Testis (tissue), 3 donors: ENCODE data around the gene RHCE. TPM values are rescaled to one million over a fixed set of nuclear protein-coding genes. Genes with fewer than 3 reads are reported as not detected.
"Not testable (repeated sequence)": the region's sequence is repeated elsewhere in the genome, so short reads cannot be mapped to it uniquely, and the experiment has no call there.

Experiments
- DNase-seq: peaks from one replicate; pipeline ENCODE4 v3.0.0-alpha.2; 2019
- H3K27ac ChIP-seq, 2 donors: fragments of 200-600 bp; sonication (generic); one replicate each; pipeline ENCODE4 v1.5.1; 2019
- H3K27me3 ChIP-seq: fragments of 200-600 bp; sonication (generic); one replicate; pipeline ENCODE4 v1.5.1; 2019
- H3K36me3 ChIP-seq: fragments of 200-600 bp; sonication (generic); one replicate; pipeline ENCODE4 v1.5.1; 2017; ENCODE audit warnings: low read depth; ENCODE audit errors: missing control alignments
- H3K4me1 ChIP-seq: fragments of 200-600 bp; sonication (generic); one replicate; pipeline ENCODE4 v1.5.1; 2019
- H3K4me3 ChIP-seq, 2 donors: fragments of 200-600 bp; sonication (generic); one replicate each; pipeline ENCODE4 v1.5.1; 2017 to 2019
- H3K9me3 ChIP-seq: fragments of 200-600 bp; sonication (generic); one replicate; pipeline ENCODE4 v1.5.1; 2017
- POLR2A ChIP-seq: fragments of 450-650 bp; IDR thresholded peaks from one replicate; pipeline ENCODE4 v1.6.1; 2017; ENCODE audit warnings: antibody characterized with exemption, mild to moderate bottlenecking, moderate library complexity
- WGBS, 2 donors: methylation state at CpG; one replicate each; pipeline ENCODE4 v1.1.5; 2018; 5-methylcytosine and 5-hydroxymethylcytosine counted together
- intact Hi-C: fragments of 100-400 bp; cut with DNase I; formaldehyde crosslinking; loops from one replicate; pipeline ENCODE4 v1.15.1; 2023; ENCODE audit warnings: low total_unique reads
- polyA plus RNA-seq: library from polyadenylated mRNA; stranded (reverse); fragments of 350-450 nt; fragmentation: Illumina TruSeq; extraction: RNeasy Lipid Tissue Mini Kit (QIAGEN cat#74804); gene quantifications from one replicate; pipeline ENCODE4 v1.2.3, GENCODE V29; 2014; ENCODE audit warnings: low read depth, low replicate concordance; ENCODE audit not compliant: insufficient read depth
- total RNA-seq, 2 donors: library from RNA; depleted of rRNA; stranded (reverse); fragments of >200 nt; gene quantifications; one replicate each; pipeline ENCODE4 v1.2.3, GENCODE V29; 2016
- TF ChIP-seq, protein P1 (sequence below), 3 experiments: fragments of 450-650 bp in 2 of 3; fragments of 200-600 bp in 1 of 3; sonication (generic) in 1 of 3; IDR thresholded peaks; one replicate each; pipeline ENCODE4 v1.5.1; 2016 to 2019; ENCODE audit warnings: antibody characterized with exemption in 3 of 3, mild to moderate bottlenecking in 2 of 3, moderate library complexity in 1 of 3

The RHCE gene
- total and polyA plus RNA-seq, 3 donors from 2014 or later = 1.2 to 4.2 (median 3.9) TPM

- Histone ChIP-seq H3K36me3 (no peaks in the 10 kb centered on the region), H3K27ac (no peak overlapping the region), H3K4me3 (no peak overlapping the region), H3K4me1 (no peaks in the 10 kb centered on the region), H3K9me3 (no peaks in the 10 kb centered on the region), H3K27me3 (no peaks in the 10 kb centered on the region)
- intact Hi-C loops = no loop called here
- no peak for DNase-seq
- TF ChIP-seq, protein P1, sequence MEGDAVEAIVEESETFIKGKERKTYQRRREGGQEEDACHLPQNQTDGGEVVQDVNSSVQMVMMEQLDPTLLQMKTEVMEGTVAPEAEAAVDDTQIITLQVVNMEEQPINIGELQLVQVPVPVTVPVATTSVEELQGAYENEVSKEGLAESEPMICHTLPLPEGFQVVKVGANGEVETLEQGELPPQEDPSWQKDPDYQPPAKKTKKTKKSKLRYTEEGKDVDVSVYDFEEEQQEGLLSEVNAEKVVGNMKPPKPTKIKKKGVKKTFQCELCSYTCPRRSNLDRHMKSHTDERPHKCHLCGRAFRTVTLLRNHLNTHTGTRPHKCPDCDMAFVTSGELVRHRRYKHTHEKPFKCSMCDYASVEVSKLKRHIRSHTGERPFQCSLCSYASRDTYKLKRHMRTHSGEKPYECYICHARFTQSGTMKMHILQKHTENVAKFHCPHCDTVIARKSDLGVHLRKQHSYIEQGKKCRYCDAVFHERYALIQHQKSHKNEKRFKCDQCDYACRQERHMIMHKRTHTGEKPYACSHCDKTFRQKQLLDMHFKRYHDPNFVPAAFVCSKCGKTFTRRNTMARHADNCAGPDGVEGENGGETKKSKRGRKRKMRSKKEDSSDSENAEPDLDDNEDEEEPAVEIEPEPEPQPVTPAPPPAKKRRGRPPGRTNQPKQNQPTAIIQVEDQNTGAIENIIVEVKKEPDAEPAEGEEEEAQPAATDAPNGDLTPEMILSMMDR (IDR thresholded peaks at IDR 0.05) = no peak
- no peak for TF ChIP-seq POLR2A
- 92 to 93% methylated on average over 4 of the region's 4 CpGs for WGBS, 2 donors
Measured at GRCh38 chr1:25456502-25456901, 35.9 kb upstream of the RHCE start.

DNA sequence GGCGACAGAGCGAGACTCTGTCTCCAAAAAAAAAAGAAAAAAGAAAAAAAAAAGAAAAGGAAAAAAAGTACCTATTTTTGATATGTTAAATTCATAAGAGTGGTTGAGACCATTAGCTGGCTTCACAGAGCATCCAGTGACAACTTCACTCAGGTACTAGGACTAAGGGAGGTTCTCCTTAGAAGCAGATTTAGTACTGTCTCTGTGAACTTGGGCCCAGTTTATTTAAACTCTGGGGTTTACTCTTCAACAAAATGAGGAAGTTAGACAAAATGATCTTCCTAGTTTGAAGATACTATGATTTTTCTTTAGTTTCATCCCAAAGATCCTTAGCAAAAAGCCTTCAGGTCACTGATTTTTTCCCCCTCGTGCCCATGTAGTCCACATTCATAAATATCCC is 31.3 kb upstream of the RHCE start:
- TF ChIP-seq POLR2A = no peak
- TF ChIP-seq, protein P1 (IDR thresholded peaks at IDR 0.05) = no peak
- DNase-seq = no peak
- Histone ChIP-seq H3K4me3 (no peak overlapping the region), H3K27me3 (no peaks in the 10 kb centered on the region), H3K9me3 (no peaks in the 10 kb centered on the region), H3K36me3 (no peaks in the 10 kb centered on the region), H3K4me1 (no peaks in the 10 kb centered on the region), H3K27ac (no peak overlapping the region)
- 95 to 99% methylated on average over 3 of the region's 3 CpGs for WGBS, 2 donors
- intact Hi-C loops = no loop called here

GRCh38 chr1:25450891-25451290 is 30.3 kb upstream of the RHCE start:
- Histone ChIP-seq H3K27ac (no peak overlapping the region), H3K9me3 (no peaks in the 10 kb centered on the region), H3K27me3 (no peaks in the 10 kb centered on the region), H3K36me3 (no peaks in the 10 kb centered on the region), H3K4me3 (no peak overlapping the region), H3K4me1 (no peaks in the 10 kb centered on the region)
- no peak for DNase-seq
- 95 to 98% methylated on average over 2 of the region's 2 CpGs for WGBS, 2 donors
- intact Hi-C loops = no loop called here
- TF ChIP-seq POLR2A = no peak
- TF ChIP-seq, protein P1 (IDR thresholded peaks at IDR 0.05) = no peak

- Histone ChIP-seq H3K4me3 (no peak overlapping the region), H3K27me3 (no peaks in the 10 kb centered on the region), H3K36me3 (no peaks in the 10 kb centered on the region), H3K9me3 (no peaks in the 10 kb centered on the region), H3K4me1 (no peaks in the 10 kb centered on the region), H3K27ac (no peak overlapping the region)
- TF ChIP-seq, protein P1 (IDR thresholded peaks at IDR 0.05) = no peak
- no peak for TF ChIP-seq POLR2A
- no peak for DNase-seq
- intact Hi-C loops = loop anchor here (10.0 kb wide), 1 partner anchor 57 kb away; no protein-coding TSS in a partner anchor
Measured at GRCh38 chr1:25447547-25447946, 26.9 kb upstream of the RHCE start.

- no peaks in the 10 kb centered on the region for H3K9me3 ChIP-seq
- H3K27me3 ChIP-seq = no peaks in the 10 kb centered on the region
- no peaks in the 10 kb centered on the region for H3K36me3 ChIP-seq
- no peak overlapping the region for H3K4me3 ChIP-seq
- DNase-seq = no peak
- no peak overlapping the region for H3K27ac ChIP-seq
- intact Hi-C loops = loop anchor here (10.0 kb wide), 1 partner anchor 59 kb away; no protein-coding TSS in a partner anchor
- no peaks in the 10 kb centered on the region for H3K4me1 ChIP-seq
- 77 to 85% methylated on average over 2 of the region's 2 CpGs for WGBS, 2 donors
- no peak for TF ChIP-seq POLR2A
- TF ChIP-seq, protein P1 (IDR thresholded peaks at IDR 0.05) = no peak
Measured at GRCh38 chr1:25445993-25446538, 25.4 kb upstream of the RHCE start.

GRCh38 chr1:25444604-25445003 is 24.0 kb upstream of the RHCE start:
- 88 to 94% methylated on average over 5 of the region's 5 CpGs for WGBS, 2 donors
- H3K27me3 ChIP-seq, DNase-seq, H3K36me3 ChIP-seq, H3K9me3 ChIP-seq, H3K4me1 ChIP-seq, H3K4me3 ChIP-seq, H3K27ac ChIP-seq: not testable (repeated sequence)
- intact Hi-C loops = loop anchor here (10.0 kb wide), 1 partner anchor 60 kb away; no protein-coding TSS in a partner anchor
